Vagina (tissue), 2 donors: ENCODE results near the gene TTLL9.
"Not testable (repeated sequence)": the region's sequence is repeated elsewhere in the genome, so short reads cannot be mapped to it uniquely, and the experiment has no call there.

ENCODE experiments used
- CTCF ChIP-seq, 3 experiments: fragments of 450-650 bp in 2 of 3; fragments of 200-600 bp in 1 of 3; sonication (generic) in 1 of 3; IDR thresholded peaks; one replicate each; pipeline ENCODE4 v1.5.1; 2017 to 2019; ENCODE audit warnings: antibody characterized with exemption in 3 of 3, mild to moderate bottlenecking in 2 of 3, moderate library complexity in 2 of 3
- POLR2A ChIP-seq, 2 donors: fragments of 450-650 bp; IDR thresholded peaks; one replicate each; pipeline ENCODE4 v1.6.1; 2017; ENCODE audit warnings: antibody characterized with exemption in 2 of 2, mild to moderate bottlenecking in 2 of 2, moderate library complexity in 2 of 2

- not testable (repeated sequence) for TF ChIP-seq CTCF, POLR2A (IDR thresholded peaks at IDR 0.05)
Observed at GRCh38 chr20:31917962-31918412, 47.6 kb downstream of the TTLL9 start.
